ENCODE results near the gene PRKAG1.

DNA sequence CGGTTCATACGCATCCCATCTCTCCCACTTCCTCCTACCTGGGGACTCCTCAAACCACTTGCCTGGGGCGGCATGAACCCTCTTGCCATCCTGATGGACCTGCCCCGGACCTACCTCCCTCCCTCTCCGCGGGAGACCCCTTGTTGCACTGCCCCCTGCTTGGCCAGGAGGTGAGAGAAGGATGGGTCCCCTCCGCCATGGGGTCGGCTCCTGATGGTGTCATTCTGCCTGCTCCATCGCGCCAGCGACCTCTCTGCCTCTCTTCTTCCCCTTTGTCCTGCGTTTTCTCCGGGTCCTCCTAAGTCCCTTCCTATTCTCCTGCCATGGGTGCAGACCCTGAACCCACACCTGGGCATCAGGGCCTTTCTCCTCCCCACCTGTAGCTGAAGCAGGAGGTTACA is 36.8 kb downstream of the PRKAG1 start:
- TF ChIP-seq NR3C1 (IDR thresholded peaks at IDR 0.05) = no peak
- no peak for TF ChIP-seq SMC3 (IDR thresholded peaks at IDR 0.05)

Data from A549 (cell line).